Neural progenitor cell (in vitro differentiated cells): ENCODE measurements around the gene DCD. TPM values are rescaled to one million over a fixed set of nuclear protein-coding genes. Genes with fewer than 3 reads are reported as not detected.

Experiments used
- DNase-seq: peaks from one replicate; pipeline ENCODE4 v3.0.0-alpha.2; 2016; ENCODE audit warnings: low spot score
- H2AFZ ChIP-seq: fragments of 200-600 bp; sonication (generic); replicated peaks from 2 replicates; pipeline ENCODE4 v1.6.1; 2016; ENCODE audit warnings: antibody characterized with exemption
- H3F3A ChIP-seq: fragments of 200-600 bp; sonication (generic); 2 replicates; pipeline ENCODE4 v1.6.1; 2016; ENCODE audit warnings: antibody characterized with exemption, low read depth
- H3K27ac ChIP-seq: fragments of 200-600 bp; sonication (generic); 2 replicates; pipeline ENCODE4 v1.5.1; 2016; ENCODE audit warnings: mild to moderate bottlenecking
- H3K27me3 ChIP-seq: fragments of 200-600 bp; sonication (generic); 2 replicates; pipeline ENCODE4 v1.6.1; 2016; ENCODE audit warnings: mild to moderate bottlenecking, moderate library complexity
- H3K36me3 ChIP-seq: fragments of 200-600 bp; sonication (generic); 2 replicates; pipeline ENCODE4 v1.5.1; 2016
- H3K4me1 ChIP-seq: fragments of 200-600 bp; sonication (generic); 2 replicates; pipeline ENCODE4 v1.6.1; 2016; ENCODE audit warnings: mixed run types
- H3K4me2 ChIP-seq: fragments of 200-600 bp; sonication (generic); 2 replicates; pipeline ENCODE4 v1.6.1; 2016
- H3K4me3 ChIP-seq: fragments of 200-600 bp; sonication (generic); 2 replicates; pipeline ENCODE4 v1.5.1; 2016
- H3K79me2 ChIP-seq: fragments of 200-600 bp; sonication (generic); 2 replicates; pipeline ENCODE4 v1.6.1; 2016; ENCODE audit warnings: low read depth
- H3K9ac ChIP-seq: fragments of 200-600 bp; sonication (generic); 2 replicates; pipeline ENCODE4 v1.6.1; 2016
- H3K9me3 ChIP-seq: fragments of 200-600 bp; sonication (generic); 2 replicates; pipeline ENCODE4 v1.5.1; 2016; ENCODE audit warnings: low read depth
- H4K20me1 ChIP-seq: fragments of 200-600 bp; sonication (generic); 2 replicates; pipeline ENCODE4 v1.6.1; 2016; ENCODE audit warnings: low read depth
- H3K27ac Mint-ChIP-seq: 3 replicates; pipeline ENCODE4 v1.8.0; 2021; ENCODE audit warnings: mixed read lengths
- H3K27me3 Mint-ChIP-seq: 2 replicates; pipeline ENCODE4 v1.8.0; 2022; ENCODE audit warnings: low read depth, mild to moderate bottlenecking, inconsistent platforms, moderate library complexity, mixed read lengths; ENCODE audit not compliant: insufficient read depth
- H3K36me3 Mint-ChIP-seq: 3 replicates; pipeline ENCODE4 v1.8.0; 2021; ENCODE audit warnings: mixed read lengths
- H3K4me1 Mint-ChIP-seq: 3 replicates; pipeline ENCODE4 v1.8.0; 2021; ENCODE audit warnings: mixed read lengths
- H3K4me3 Mint-ChIP-seq: 3 replicates; pipeline ENCODE4 v1.8.0; 2021; ENCODE audit warnings: mild to moderate bottlenecking, moderate library complexity, mixed read lengths
- H3K9me3 Mint-ChIP-seq: 3 replicates; pipeline ENCODE4 v1.8.0; 2020; ENCODE audit warnings: mixed read lengths
- CTCF ChIP-seq: fragments of 200-600 bp; sonication (generic); IDR thresholded peaks from 2 replicates; pipeline ENCODE4 v1.5.1; 2017; ENCODE audit warnings: antibody characterized with exemption, mild to moderate bottlenecking
- EZH2 ChIP-seq: fragments of 200-600 bp; sonication (generic); IDR thresholded peaks from 2 replicates; pipeline ENCODE4 v1.6.1; 2017; ENCODE audit warnings: antibody characterized with exemption, mild to moderate bottlenecking, moderate library complexity
- EZH2phosphoT487 ChIP-seq: fragments of 200-600 bp; sonication (generic); IDR thresholded peaks from 2 replicates; pipeline ENCODE4 v1.6.1; 2017; ENCODE audit warnings: antibody characterized with exemption
- total RNA-seq: library from RNA; depleted of rRNA; stranded (reverse); fragments of >200 nt; gene quantifications from 2 replicates; pipeline ENCODE4 v1.2.3, GENCODE V29; 2015; ENCODE audit warnings: low replicate concordance

DCD gene
- total RNA-seq, 1 donor from 2014 or later: not detected

GRCh38 chr12:54650889-54651288 lies 2.7 kb upstream of the DCD start:
- peaks cover 17% of the 10 kb centered on the region for H3K4me1 ChIP-seq
- H3K4me3 ChIP-seq: no peak overlapping the region
- no peak for TF ChIP-seq EZH2
- no peak for TF ChIP-seq EZH2phosphoT487
- TF ChIP-seq CTCF: no peak
- no peaks in the 10 kb centered on the region for H3K27me3 ChIP-seq
- peaks cover 8% of the 10 kb centered on the region for H3K4me1 Mint-ChIP-seq
- DNase-seq: no peak
- H3K79me2 ChIP-seq: no peaks in the 10 kb centered on the region
- H3K4me3 Mint-ChIP-seq: no peak overlapping the region
- H2AFZ ChIP-seq: no peak overlapping the region
- H3K9me3 Mint-ChIP-seq: no peaks in the 10 kb centered on the region
- no peaks in the 10 kb centered on the region for H3K9me3 ChIP-seq
- peaks cover 6% of the 10 kb centered on the region for H3K27me3 Mint-ChIP-seq
- H3K9ac ChIP-seq: no peak overlapping the region
- H3K36me3 Mint-ChIP-seq: no peaks in the 10 kb centered on the region
- H3F3A ChIP-seq: peaks cover 15% of the 10 kb centered on the region
- H3K4me2 ChIP-seq: no peak overlapping the region
- H3K27ac Mint-ChIP-seq: no peak overlapping the region
- H3K36me3 ChIP-seq: no peaks in the 10 kb centered on the region
- H4K20me1 ChIP-seq: no peaks in the 10 kb centered on the region
- no peak overlapping the region for H3K27ac ChIP-seq

- Histone ChIP-seq H2AFZ (no peak overlapping the region), H3K9ac (no peak overlapping the region), H3F3A (peaks cover 11% of the 10 kb centered on the region), H4K20me1 (no peaks in the 10 kb centered on the region), H3K79me2 (no peaks in the 10 kb centered on the region), H3K4me2 (no peak overlapping the region), H3K9me3 (no peaks in the 10 kb centered on the region), H3K27ac (no peak overlapping the region), H3K4me1 (peaks cover 12% of the 10 kb centered on the region), H3K36me3 (no peaks in the 10 kb centered on the region), H3K4me3 (no peak overlapping the region), H3K27me3 (no peaks in the 10 kb centered on the region)
- Mint-ChIP-seq H3K36me3 (no peaks in the 10 kb centered on the region), H3K4me1 (peaks cover 7% of the 10 kb centered on the region), H3K27me3 (peaks cover 6% of the 10 kb centered on the region), H3K27ac (no peak overlapping the region), H3K9me3 (no peaks in the 10 kb centered on the region), H3K4me3 (no peak overlapping the region)
- TF ChIP-seq EZH2phosphoT487 (no peak), CTCF (no peak), EZH2 (no peak)
- no peak for DNase-seq
These were observed 2.2 kb upstream of the DCD start for GRCh38 chr12:54650409-54650808.

- no peak overlapping the region for H2AFZ ChIP-seq
- no peaks in the 10 kb centered on the region for H3K9me3 ChIP-seq
- H4K20me1 ChIP-seq: no peaks in the 10 kb centered on the region
- Mint-ChIP-seq H3K4me1 (peaks cover 3% of the 10 kb centered on the region), H3K36me3 (no peaks in the 10 kb centered on the region), H3K27ac (no peak overlapping the region), H3K9me3 (no peaks in the 10 kb centered on the region), H3K27me3 (peaks cover 6% of the 10 kb centered on the region), H3K4me3 (no peak overlapping the region)
- no peaks in the 10 kb centered on the region for H3K27me3 ChIP-seq
- no peak overlapping the region for H3K4me2 ChIP-seq
- TF ChIP-seq EZH2phosphoT487 (no peak), CTCF (no peak), EZH2 (no peak)
- peaks cover 5% of the 10 kb centered on the region for H3F3A ChIP-seq
- no peaks in the 10 kb centered on the region for H3K36me3 ChIP-seq
- H3K27ac ChIP-seq: no peak overlapping the region
- no peak overlapping the region for H3K4me3 ChIP-seq
- H3K79me2 ChIP-seq: no peaks in the 10 kb centered on the region
- DNase-seq: no peak
- H3K4me1 ChIP-seq: peaks cover 6% of the 10 kb centered on the region
- no peak overlapping the region for H3K9ac ChIP-seq
These were observed 1.7 kb upstream of the DCD start for GRCh38 chr12:54649825-54650224.

GRCh38 chr12:54641554-54641953 lies 6.6 kb downstream of the DCD start:
- Histone ChIP-seq H3F3A (no peaks in the 10 kb centered on the region), H3K4me3 (no peak overlapping the region), H3K27ac (no peak overlapping the region), H3K79me2 (no peaks in the 10 kb centered on the region), H3K4me1 (no peaks in the 10 kb centered on the region), H3K4me2 (no peak overlapping the region), H3K27me3 (no peaks in the 10 kb centered on the region), H3K9ac (no peak overlapping the region), H3K36me3 (no peaks in the 10 kb centered on the region), H3K9me3 (no peaks in the 10 kb centered on the region), H2AFZ (no peak overlapping the region), H4K20me1 (no peaks in the 10 kb centered on the region)
- Mint-ChIP-seq H3K4me1 (no peaks in the 10 kb centered on the region), H3K27me3 (no peaks in the 10 kb centered on the region), H3K27ac (no peak overlapping the region), H3K36me3 (no peaks in the 10 kb centered on the region), H3K4me3 (no peak overlapping the region), H3K9me3 (peaks cover 3% of the 10 kb centered on the region)
- TF ChIP-seq CTCF (no peak), EZH2phosphoT487 (no peak), EZH2 (no peak)
- no peak for DNase-seq
